Measurements from ENCODE around the gene NCKAP5. TPM values are rescaled to one million over a fixed set of nuclear protein-coding genes. Genes with fewer than 3 reads are reported as not detected.

Gene NCKAP5
- total RNA-seq, 5 donors from 2014 or later (not counting 1 experiment from before 2014, with no cell fraction given) = 0.06 TPM; not detected in 4

DNA sequence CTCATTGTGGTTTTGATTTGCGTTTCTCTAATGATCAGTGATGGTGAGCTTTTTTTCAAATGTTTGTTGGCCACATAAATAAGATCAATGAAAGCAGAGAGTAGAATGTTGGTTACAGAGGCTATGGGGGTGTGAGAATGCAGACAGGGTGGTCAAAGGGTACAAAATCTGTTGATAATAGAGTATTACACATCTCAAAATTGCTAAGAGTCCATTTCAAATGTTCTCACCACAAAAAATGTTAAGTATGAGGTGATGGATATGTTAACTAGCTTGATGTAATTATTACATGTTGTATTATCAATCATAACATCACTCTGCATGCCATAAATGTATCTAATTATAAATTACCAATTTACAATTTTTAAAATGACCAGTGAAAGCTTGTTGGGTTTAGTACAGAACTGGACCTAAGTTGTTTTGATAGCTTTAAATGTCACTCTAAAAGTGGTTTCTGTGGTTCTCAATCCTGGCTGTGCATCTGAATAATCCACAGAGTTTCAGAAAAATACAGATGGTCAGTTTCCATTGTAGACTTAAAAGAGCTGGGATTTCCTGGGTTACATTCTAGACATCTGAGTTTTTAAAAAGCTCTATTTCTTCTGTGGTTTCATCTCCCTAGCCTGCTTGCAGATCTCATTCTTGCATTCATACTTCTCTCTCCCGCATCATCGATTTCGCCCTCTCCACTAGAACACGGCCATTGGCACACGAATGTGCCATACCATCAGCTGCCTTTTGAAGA lies 612.2 kb downstream of the NCKAP5 start:
- ChIA-PET CTCF (no interaction called here), POLR2A (no interaction called here)
- Mint-ChIP-seq H3K4me1 (no peaks in the 10 kb centered on the region), H3K36me3 (no peaks in the 10 kb centered on the region), H3K9me3 (peaks cover 5 to 12% (median 6%) of the 10 kb centered on the region in 3 donors), H3K27ac (no peak overlapping the region), H3K4me3 (no peak overlapping the region), H3K27me3 (peaks cover 0 to 3% of the 10 kb centered on the region in 2 donors)
- no peaks in the 10 kb centered on the region for H3K27me3 ChIP-seq (replicated peaks in 1 of 2; ENCODE audit: control insufficient read depth in 2 of 2, extremely low read depth in 1 of 2, insufficient read depth in 2 of 2, low read length in 1 of 2)
- H3K4me1 ChIP-seq (ENCODE audit: control insufficient read depth in 1 of 2, extremely low read depth in 1 of 2, insufficient read depth in 2 of 2, low read length in 2 of 2) = no peaks in the 10 kb centered on the region
- DNase-seq = no peak
- WGBS (ENCODE audit: insufficient coverage) = 97% methylated on average over 5 of the region's 6 CpGs
- ATAC-seq (replicated peaks in 1 of 4) = no peak
- no peak overlapping the region for H3K4me3 ChIP-seq (ENCODE audit: control insufficient read depth in 1 of 2, extremely low read depth in 1 of 2, low read length in 1 of 2)
- H3K36me3 ChIP-seq (ENCODE audit: control insufficient read depth in 2 of 2, extremely low read depth in 1 of 2, insufficient read depth in 1 of 2, low read length in 1 of 2) = no peaks in the 10 kb centered on the region
- H3K9me3 ChIP-seq = no peaks in the 10 kb centered on the region
- no peak overlapping the region for H3K27ac ChIP-seq (ENCODE audit: low read length)

GRCh38 chr2:132953771-132954170 lies 614.5 kb downstream of the NCKAP5 start:
- Histone ChIP-seq H3K36me3 (ENCODE audit: control insufficient read depth in 2 of 2, extremely low read depth in 1 of 2, insufficient read depth in 1 of 2, low read length in 1 of 2) (no peaks in the 10 kb centered on the region), H3K27me3 (replicated peaks in 1 of 2; ENCODE audit: control insufficient read depth in 2 of 2, extremely low read depth in 1 of 2, insufficient read depth in 2 of 2, low read length in 1 of 2) (no peaks in the 10 kb centered on the region), H3K27ac (ENCODE audit: low read length) (no peak overlapping the region), H3K9me3 (no peaks in the 10 kb centered on the region), H3K4me1 (ENCODE audit: control insufficient read depth in 1 of 2, extremely low read depth in 1 of 2, insufficient read depth in 2 of 2, low read length in 2 of 2) (no peaks in the 10 kb centered on the region), H3K4me3 (ENCODE audit: control insufficient read depth in 1 of 2, extremely low read depth in 1 of 2, low read length in 1 of 2) (no peak overlapping the region)
- 40% methylated on average over 1 of the region's 1 CpG for WGBS (ENCODE audit: insufficient coverage)
- Mint-ChIP-seq H3K27me3 (no peaks in the 10 kb centered on the region), H3K9me3 (peaks cover 5 to 12% (median 7%) of the 10 kb centered on the region in 3 donors), H3K27ac (no peak overlapping the region), H3K36me3 (no peaks in the 10 kb centered on the region), H3K4me3 (no peak overlapping the region), H3K4me1 (no peaks in the 10 kb centered on the region)
- ChIA-PET CTCF (no interaction called here), POLR2A (no interaction called here)
- ATAC-seq (replicated peaks in 1 of 4) (no peak), DNase-seq (no peak)

DNA sequence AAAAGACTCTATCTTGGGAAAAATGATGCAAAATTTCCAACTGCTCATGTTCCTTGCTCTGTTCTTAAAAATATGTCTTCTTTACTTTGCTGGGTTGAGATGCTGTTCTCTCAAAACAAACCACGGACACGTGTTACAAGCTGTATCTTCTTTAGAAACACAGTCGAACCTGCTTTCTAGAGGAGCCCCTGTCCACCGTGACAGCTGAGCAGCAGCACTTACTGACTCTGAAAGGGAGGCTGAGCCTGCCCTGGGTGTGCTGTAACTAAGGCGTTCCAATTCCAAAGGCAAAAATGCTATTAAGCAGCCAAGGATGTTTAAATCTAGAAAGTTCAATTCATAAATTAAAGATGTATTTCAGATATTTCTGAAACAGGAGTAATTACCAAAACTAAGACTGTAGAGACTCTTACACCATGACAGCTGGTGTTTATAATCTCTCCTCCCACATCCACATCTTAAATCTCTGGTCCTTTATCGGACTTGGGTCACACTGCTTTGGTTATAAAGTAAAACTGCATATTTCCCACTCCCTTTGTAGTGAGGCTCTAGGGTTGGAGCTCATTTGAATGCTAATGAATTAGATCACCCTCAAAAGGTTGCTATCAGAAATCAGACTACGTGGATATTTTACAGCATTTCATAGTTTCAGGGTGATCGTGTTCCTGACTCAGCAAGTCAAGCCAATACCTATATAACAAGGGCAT lies 617.1 kb downstream of the NCKAP5 start:
- CTCF ChIA-PET = no interaction called here
- H3K4me3 Mint-ChIP-seq = no peak overlapping the region
- 78% methylated on average over 5 of the region's 8 CpGs for WGBS (ENCODE audit: insufficient coverage)

DNA sequence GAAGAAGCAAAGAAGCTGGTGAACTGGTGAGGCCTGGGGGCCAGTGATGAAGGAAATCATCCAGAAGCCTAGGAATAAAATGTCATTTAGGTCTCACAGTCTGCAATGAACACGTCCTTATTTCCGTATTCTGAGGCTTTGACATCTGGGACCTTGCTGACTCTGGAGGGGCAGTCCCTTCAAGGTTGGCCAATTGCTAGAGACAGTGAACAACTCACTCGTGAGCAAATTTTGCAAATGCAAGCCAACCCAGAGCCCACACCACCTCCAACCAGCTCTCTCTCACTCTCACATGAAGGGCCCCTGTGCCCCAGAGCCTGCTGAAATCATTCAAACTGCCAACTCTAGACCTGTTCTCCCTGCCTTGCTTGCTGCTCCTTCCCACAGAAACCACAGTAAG lies 619.2 kb downstream of the NCKAP5 start:
- Mint-ChIP-seq H3K9me3 (peaks cover 0 to 3% (median under 1%) of the 10 kb centered on the region in 3 donors), H3K36me3 (no peaks in the 10 kb centered on the region), H3K4me1 (no peaks in the 10 kb centered on the region), H3K27ac (no peak overlapping the region), H3K27me3 (no peaks in the 10 kb centered on the region), H3K4me3 (no peak overlapping the region)
- ChIA-PET CTCF (interaction anchor here in 1 of 2 donors (0.6 kb wide), 1 partner anchor 37 kb away, joined by 11 read pairs; no protein-coding TSS in a partner anchor), POLR2A (no interaction called here)
- H3K4me1 ChIP-seq (ENCODE audit: control insufficient read depth in 1 of 2, extremely low read depth in 1 of 2, insufficient read depth in 2 of 2, low read length in 2 of 2) = no peaks in the 10 kb centered on the region
- ATAC-seq (replicated peaks in 1 of 4) = no peak
- DNase-seq = no peak
- no peaks in the 10 kb centered on the region for H3K36me3 ChIP-seq (ENCODE audit: control insufficient read depth in 2 of 2, extremely low read depth in 1 of 2, insufficient read depth in 1 of 2, low read length in 1 of 2)
- 45% methylated on average over 3 of the region's 3 CpGs for WGBS (ENCODE audit: insufficient coverage)
- no peak overlapping the region for H3K27ac ChIP-seq (ENCODE audit: low read length)
- H3K27me3 ChIP-seq (replicated peaks in 1 of 2; ENCODE audit: control insufficient read depth in 2 of 2, extremely low read depth in 1 of 2, insufficient read depth in 2 of 2, low read length in 1 of 2) = no peaks in the 10 kb centered on the region
- H3K9me3 ChIP-seq = no peaks in the 10 kb centered on the region
- H3K4me3 ChIP-seq (ENCODE audit: control insufficient read depth in 1 of 2, extremely low read depth in 1 of 2, low read length in 1 of 2) = no peak overlapping the region

More for the DNA sequence above, 617.1 kb downstream of the NCKAP5 start:
- Mint-ChIP-seq H3K27ac (no peak overlapping the region), H3K9me3 (peaks cover 2 to 5% (median 3%) of the 10 kb centered on the region in 3 donors), H3K27me3 (no peaks in the 10 kb centered on the region), H3K4me1 (no peaks in the 10 kb centered on the region), H3K36me3 (no peaks in the 10 kb centered on the region)
- DNase-seq (no peak), ATAC-seq (replicated peaks in 1 of 4) (no peak)
- no peak overlapping the region for H3K27ac ChIP-seq (ENCODE audit: low read length)
- no peak overlapping the region for H3K4me3 ChIP-seq (ENCODE audit: control insufficient read depth in 1 of 2, extremely low read depth in 1 of 2, low read length in 1 of 2)
- H3K36me3 ChIP-seq (ENCODE audit: control insufficient read depth in 2 of 2, extremely low read depth in 1 of 2, insufficient read depth in 1 of 2, low read length in 1 of 2) = no peaks in the 10 kb centered on the region
- POLR2A ChIA-PET = no interaction called here
- no peaks in the 10 kb centered on the region for H3K9me3 ChIP-seq
- H3K4me1 ChIP-seq (ENCODE audit: control insufficient read depth in 1 of 2, extremely low read depth in 1 of 2, insufficient read depth in 2 of 2, low read length in 2 of 2) = no peaks in the 10 kb centered on the region
- H3K27me3 ChIP-seq (replicated peaks in 1 of 2; ENCODE audit: control insufficient read depth in 2 of 2, extremely low read depth in 1 of 2, insufficient read depth in 2 of 2, low read length in 1 of 2) = no peaks in the 10 kb centered on the region

DNA sequence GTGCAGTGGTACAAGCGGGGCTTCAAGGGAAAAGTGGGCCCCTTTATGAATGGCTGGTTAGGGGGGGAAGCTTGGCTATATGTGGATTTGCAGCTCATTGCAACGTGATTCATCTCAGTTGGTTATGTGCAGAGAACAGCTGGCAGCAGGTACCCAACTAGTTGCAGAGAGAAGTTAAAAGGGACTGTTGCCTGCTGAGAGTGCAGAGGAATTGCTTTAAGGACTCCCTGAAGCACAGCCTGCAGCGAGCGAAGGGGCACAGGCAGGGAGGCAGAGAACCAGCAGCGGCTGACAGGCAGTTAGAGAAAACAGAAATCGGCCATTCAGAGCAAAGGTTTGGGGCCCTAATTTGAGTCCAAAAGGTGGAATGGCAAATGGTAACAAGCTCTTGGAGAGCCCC lies 620.1 kb downstream of the NCKAP5 start:
- no peak for ATAC-seq (replicated peaks in 1 of 4)
- WGBS (ENCODE audit: insufficient coverage) = 97% methylated on average over 3 of the region's 6 CpGs
- H3K27ac Mint-ChIP-seq = no peak overlapping the region
- Histone ChIP-seq H3K36me3 (ENCODE audit: control insufficient read depth in 2 of 2, extremely low read depth in 1 of 2, insufficient read depth in 1 of 2, low read length in 1 of 2) (no peaks in the 10 kb centered on the region), H3K27ac (ENCODE audit: low read length) (no peak overlapping the region), H3K27me3 (replicated peaks in 1 of 2; ENCODE audit: control insufficient read depth in 2 of 2, extremely low read depth in 1 of 2, insufficient read depth in 2 of 2, low read length in 1 of 2) (no peaks in the 10 kb centered on the region), H3K9me3 (no peaks in the 10 kb centered on the region), H3K4me3 (ENCODE audit: control insufficient read depth in 1 of 2, extremely low read depth in 1 of 2, low read length in 1 of 2) (no peak overlapping the region), H3K4me1 (ENCODE audit: control insufficient read depth in 1 of 2, extremely low read depth in 1 of 2, insufficient read depth in 2 of 2, low read length in 2 of 2) (no peaks in the 10 kb centered on the region)
- H3K36me3 Mint-ChIP-seq = no peaks in the 10 kb centered on the region
- no peak overlapping the region for H3K4me3 Mint-ChIP-seq
- CTCF ChIA-PET = no interaction called here
- peaks cover 0 to 8% (median 3%) of the 10 kb centered on the region in 3 donors for H3K9me3 Mint-ChIP-seq
- no peak for DNase-seq
- no peaks in the 10 kb centered on the region for H3K4me1 Mint-ChIP-seq
- POLR2A ChIA-PET = no interaction called here
- H3K27me3 Mint-ChIP-seq = no peaks in the 10 kb centered on the region

- Histone ChIP-seq H3K36me3 (ENCODE audit: control insufficient read depth in 2 of 2, extremely low read depth in 1 of 2, insufficient read depth in 1 of 2, low read length in 1 of 2) (no peaks in the 10 kb centered on the region), H3K4me1 (ENCODE audit: control insufficient read depth in 1 of 2, extremely low read depth in 1 of 2, insufficient read depth in 2 of 2, low read length in 2 of 2) (no peaks in the 10 kb centered on the region), H3K27ac (ENCODE audit: low read length) (no peak overlapping the region), H3K4me3 (ENCODE audit: control insufficient read depth in 1 of 2, extremely low read depth in 1 of 2, low read length in 1 of 2) (no peak overlapping the region), H3K9me3 (no peaks in the 10 kb centered on the region), H3K27me3 (replicated peaks in 1 of 2; ENCODE audit: control insufficient read depth in 2 of 2, extremely low read depth in 1 of 2, insufficient read depth in 2 of 2, low read length in 1 of 2) (no peaks in the 10 kb centered on the region)
- ATAC-seq (replicated peaks in 1 of 4) (no peak), DNase-seq (no peak)
- Mint-ChIP-seq H3K27ac (no peak overlapping the region), H3K27me3 (peaks cover 0 to 4% of the 10 kb centered on the region in 2 donors), H3K4me1 (no peaks in the 10 kb centered on the region), H3K4me3 (no peak overlapping the region), H3K9me3 (peaks cover 0 to 10% (median 2%) of the 10 kb centered on the region in 3 donors), H3K36me3 (no peaks in the 10 kb centered on the region)
- ChIA-PET CTCF (no interaction called here), POLR2A (no interaction called here)
- WGBS (ENCODE audit: insufficient coverage) = 87% methylated on average over 5 of the region's 5 CpGs
These were observed 624.4 kb downstream of the NCKAP5 start for GRCh38 chr2:132943829-132944228.

Measured in T-cell (primary cell).